Measurements from ENCODE around the gene APBA2. TPM values are rescaled to one million over a fixed set of nuclear protein-coding genes. Genes with fewer than 3 reads are reported as not detected.

APBA2 gene
- total RNA-seq, 1 experiment from 2014 or later: 0.31 TPM

DNA sequence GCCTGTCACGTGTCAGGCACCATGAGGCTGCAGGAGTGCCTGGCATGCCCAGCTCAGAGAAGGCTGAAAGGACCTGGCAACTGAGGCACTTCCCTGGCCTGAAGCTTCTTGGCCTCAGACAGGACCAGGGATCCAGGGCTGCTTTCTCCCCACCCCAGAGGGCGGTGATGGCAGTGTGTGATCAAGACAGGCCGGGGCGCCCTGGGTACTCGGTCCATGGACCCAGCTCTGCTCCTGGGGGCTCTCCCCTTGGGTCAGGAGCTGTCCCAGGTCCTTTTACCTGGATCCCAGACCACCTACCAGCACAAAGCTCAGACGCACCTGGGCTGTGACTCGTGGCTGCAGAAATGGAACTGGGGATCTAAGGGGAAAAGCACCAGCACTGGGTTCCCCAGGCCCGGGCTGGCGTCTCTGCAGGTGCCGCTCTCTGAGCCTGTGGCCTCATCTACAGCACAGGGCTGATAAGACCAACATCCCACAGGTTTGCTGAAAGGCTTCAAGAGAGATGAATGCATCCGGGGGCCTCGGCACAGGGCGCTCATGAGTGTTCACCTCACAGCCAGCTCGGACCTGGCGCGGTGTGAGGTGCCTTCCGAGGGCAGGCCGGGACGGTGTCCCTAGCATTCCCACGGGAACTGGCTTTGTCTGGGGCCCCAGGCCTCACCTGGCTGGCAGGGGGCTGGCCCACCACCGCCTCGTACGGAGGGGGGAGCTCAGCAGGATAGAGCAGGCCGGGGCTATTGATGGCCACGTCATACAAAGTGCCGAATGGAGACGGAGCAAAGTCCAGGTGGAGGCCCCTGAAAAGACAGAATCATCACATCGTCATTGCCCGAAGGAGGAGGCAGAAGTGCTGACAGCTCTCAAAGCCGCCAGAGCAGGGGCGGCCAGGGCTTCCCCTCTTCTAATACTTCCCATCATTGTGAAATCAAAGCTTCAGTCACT, 250.2 kb downstream of the APBA2 start:
- Histone ChIP-seq H3K27me3 (ENCODE audit: control insufficient read depth, insufficient read depth, low read length) (no peaks in the 10 kb centered on the region; the same call in 1 of the 2 replicates), H3K36me3 (ENCODE audit: control insufficient read depth, insufficient read depth, low read length) (no peaks in the 10 kb centered on the region), H3K9me3 (ENCODE audit: control insufficient read depth, insufficient read depth, low read depth, low read length) (no peaks in the 10 kb centered on the region), H3K4me1 (ENCODE audit: control insufficient read depth, insufficient read depth, low read length) (peaks cover 4% of the 10 kb centered on the region; the same call in 1 of the 2 replicates), H3K4me3 (ENCODE audit: low read depth in 2 of 2, low read length in 2 of 2) (no peak overlapping the region), H3K27ac (ENCODE audit: low read length) (no peak overlapping the region)
- POLR2A ChIA-PET: interaction anchor here (0.6 to 0.8 kb wide), 2 partner anchors 8 to 455 kb away, joined by 4 read pairs; no protein-coding TSS in a partner anchor
- CTCF ChIA-PET: no interaction called here
- DNase-seq (ENCODE audit: low read depth, low spot score) (no peak), ATAC-seq (no peak)
- TF ChIP-seq SIN3A (IDR thresholded peaks at IDR 0.05; ENCODE audit: borderline replicate concordance, insufficient read depth, low read depth, low read length): no peak
- TF ChIP-seq, protein P1, sequence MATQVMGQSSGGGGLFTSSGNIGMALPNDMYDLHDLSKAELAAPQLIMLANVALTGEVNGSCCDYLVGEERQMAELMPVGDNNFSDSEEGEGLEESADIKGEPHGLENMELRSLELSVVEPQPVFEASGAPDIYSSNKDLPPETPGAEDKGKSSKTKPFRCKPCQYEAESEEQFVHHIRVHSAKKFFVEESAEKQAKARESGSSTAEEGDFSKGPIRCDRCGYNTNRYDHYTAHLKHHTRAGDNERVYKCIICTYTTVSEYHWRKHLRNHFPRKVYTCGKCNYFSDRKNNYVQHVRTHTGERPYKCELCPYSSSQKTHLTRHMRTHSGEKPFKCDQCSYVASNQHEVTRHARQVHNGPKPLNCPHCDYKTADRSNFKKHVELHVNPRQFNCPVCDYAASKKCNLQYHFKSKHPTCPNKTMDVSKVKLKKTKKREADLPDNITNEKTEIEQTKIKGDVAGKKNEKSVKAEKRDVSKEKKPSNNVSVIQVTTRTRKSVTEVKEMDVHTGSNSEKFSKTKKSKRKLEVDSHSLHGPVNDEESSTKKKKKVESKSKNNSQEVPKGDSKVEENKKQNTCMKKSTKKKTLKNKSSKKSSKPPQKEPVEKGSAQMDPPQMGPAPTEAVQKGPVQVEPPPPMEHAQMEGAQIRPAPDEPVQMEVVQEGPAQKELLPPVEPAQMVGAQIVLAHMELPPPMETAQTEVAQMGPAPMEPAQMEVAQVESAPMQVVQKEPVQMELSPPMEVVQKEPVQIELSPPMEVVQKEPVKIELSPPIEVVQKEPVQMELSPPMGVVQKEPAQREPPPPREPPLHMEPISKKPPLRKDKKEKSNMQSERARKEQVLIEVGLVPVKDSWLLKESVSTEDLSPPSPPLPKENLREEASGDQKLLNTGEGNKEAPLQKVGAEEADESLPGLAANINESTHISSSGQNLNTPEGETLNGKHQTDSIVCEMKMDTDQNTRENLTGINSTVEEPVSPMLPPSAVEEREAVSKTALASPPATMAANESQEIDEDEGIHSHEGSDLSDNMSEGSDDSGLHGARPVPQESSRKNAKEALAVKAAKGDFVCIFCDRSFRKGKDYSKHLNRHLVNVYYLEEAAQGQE (IDR thresholded peaks at IDR 0.05; ENCODE audit: insufficient read depth in 1 of 2, low read depth in 2 of 2, low read length in 1 of 2): no peak
- TF ChIP-seq, protein P2, sequence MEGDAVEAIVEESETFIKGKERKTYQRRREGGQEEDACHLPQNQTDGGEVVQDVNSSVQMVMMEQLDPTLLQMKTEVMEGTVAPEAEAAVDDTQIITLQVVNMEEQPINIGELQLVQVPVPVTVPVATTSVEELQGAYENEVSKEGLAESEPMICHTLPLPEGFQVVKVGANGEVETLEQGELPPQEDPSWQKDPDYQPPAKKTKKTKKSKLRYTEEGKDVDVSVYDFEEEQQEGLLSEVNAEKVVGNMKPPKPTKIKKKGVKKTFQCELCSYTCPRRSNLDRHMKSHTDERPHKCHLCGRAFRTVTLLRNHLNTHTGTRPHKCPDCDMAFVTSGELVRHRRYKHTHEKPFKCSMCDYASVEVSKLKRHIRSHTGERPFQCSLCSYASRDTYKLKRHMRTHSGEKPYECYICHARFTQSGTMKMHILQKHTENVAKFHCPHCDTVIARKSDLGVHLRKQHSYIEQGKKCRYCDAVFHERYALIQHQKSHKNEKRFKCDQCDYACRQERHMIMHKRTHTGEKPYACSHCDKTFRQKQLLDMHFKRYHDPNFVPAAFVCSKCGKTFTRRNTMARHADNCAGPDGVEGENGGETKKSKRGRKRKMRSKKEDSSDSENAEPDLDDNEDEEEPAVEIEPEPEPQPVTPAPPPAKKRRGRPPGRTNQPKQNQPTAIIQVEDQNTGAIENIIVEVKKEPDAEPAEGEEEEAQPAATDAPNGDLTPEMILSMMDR (IDR thresholded peaks at IDR 0.05): no peak
- no TSS peak for BruUV-seq (replicated peaks)
- in situ Hi-C loops (cut with HindIII; ENCODE audit: low pct_unique_long_range_greater_than_20kb, low sequenced_read_pairs) (no loop called here), intact Hi-C loops (cut with micrococcal nuclease; ENCODE audit: unreplicated experiment) (loop anchor here (5.0 kb wide), 1 partner anchor 51 kb away; no protein-coding TSS in a partner anchor)

DNA sequence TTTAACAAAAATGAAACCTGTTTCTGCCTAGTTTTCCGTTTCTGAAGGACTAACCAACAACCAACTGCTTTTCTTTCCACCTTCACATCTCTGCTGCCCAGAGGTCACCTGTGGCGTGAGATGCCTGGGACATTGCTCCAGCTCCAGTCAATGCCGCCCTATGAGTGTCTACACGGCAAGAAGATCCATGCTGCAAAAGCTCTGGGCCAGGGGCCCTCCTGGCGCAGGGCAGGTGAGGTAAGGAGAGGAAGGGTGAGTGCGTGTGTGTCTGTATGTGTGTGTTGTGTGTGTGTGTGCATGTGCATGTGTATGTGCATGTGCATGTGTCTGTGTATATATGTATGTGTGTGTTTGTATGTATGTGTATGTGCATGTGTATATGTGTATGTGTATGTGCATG, 252.5 kb downstream of the APBA2 start:
- in situ Hi-C loops (cut with HindIII; ENCODE audit: low pct_unique_long_range_greater_than_20kb, low sequenced_read_pairs) (no loop called here), intact Hi-C loops (cut with micrococcal nuclease; ENCODE audit: unreplicated experiment) (loop anchor here (5.0 kb wide), 1 partner anchor 49 kb away; no protein-coding TSS in a partner anchor)
- peaks cover 4% of the 10 kb centered on the region; the same call in 1 of the 2 replicates for H3K4me1 ChIP-seq (ENCODE audit: control insufficient read depth, insufficient read depth, low read length)
- BruUV-seq (replicated peaks): no TSS peak
- ChIA-PET CTCF (no interaction called here), POLR2A (no interaction called here)
- no peak for ATAC-seq
- H3K9me3 ChIP-seq (ENCODE audit: control insufficient read depth, insufficient read depth, low read depth, low read length): no peaks in the 10 kb centered on the region
- no peaks in the 10 kb centered on the region for H3K36me3 ChIP-seq (ENCODE audit: control insufficient read depth, insufficient read depth, low read length)
- TF ChIP-seq, protein P2 (IDR thresholded peaks at IDR 0.05): no peak
- TF ChIP-seq SIN3A (IDR thresholded peaks at IDR 0.05; ENCODE audit: borderline replicate concordance, insufficient read depth, low read depth, low read length) (no peak), POLR2AphosphoS5 (IDR thresholded peaks at IDR 0.05; ENCODE audit: low read depth, low read length) (no peak), TCF7L2 (IDR thresholded peaks at IDR 0.05; ENCODE audit: low read depth, low read length) (no peak)
- TF ChIP-seq, protein P1 (IDR thresholded peaks at IDR 0.05; ENCODE audit: insufficient read depth in 1 of 2, low read depth in 2 of 2, low read length in 1 of 2): no peak
- H3K27me3 ChIP-seq (ENCODE audit: control insufficient read depth, insufficient read depth, low read length): no peaks in the 10 kb centered on the region; the same call in 1 of the 2 replicates
- H3K4me3 ChIP-seq (ENCODE audit: low read depth in 2 of 2, low read length in 2 of 2): no peak overlapping the region
- DNase-seq (ENCODE audit: low read depth, low spot score): no peak
- no peak overlapping the region for H3K27ac ChIP-seq (ENCODE audit: low read length)
